Inflammatory macrophage (primary cell): Measurements from ENCODE around the gene PALM2AKAP2.

Source experiments
- DNase-seq, 2 donors: peaks; one replicate each; pipeline ENCODE4 v3.0.0-alpha.2; 2020 to 2022

The PALM2AKAP2 gene

GRCh38 chr9:109771796-109772531 is 8.0 kb upstream of the PALM2AKAP2 start:
- no peak for DNase-seq

DNA sequence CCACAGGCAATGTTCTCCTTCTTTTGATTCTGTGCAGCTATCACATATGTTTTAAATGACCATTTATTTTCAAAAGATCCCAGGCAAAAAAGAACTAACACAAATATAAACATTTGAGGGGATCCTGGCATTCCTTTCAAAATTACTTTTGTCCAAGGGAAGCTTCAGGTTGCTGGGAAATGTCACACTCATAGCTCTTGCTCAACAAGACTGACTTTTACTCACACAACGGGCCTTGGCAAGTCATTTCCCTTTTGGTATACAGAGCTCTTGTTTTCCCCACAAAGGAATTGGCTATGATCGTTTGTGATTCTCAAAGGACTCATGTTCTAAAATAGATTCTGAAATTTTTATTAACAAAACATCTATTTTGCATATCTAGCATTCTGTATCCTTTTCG is 4.5 kb upstream of the PALM2AKAP2 start:
- DNase-seq = no peak

DNA sequence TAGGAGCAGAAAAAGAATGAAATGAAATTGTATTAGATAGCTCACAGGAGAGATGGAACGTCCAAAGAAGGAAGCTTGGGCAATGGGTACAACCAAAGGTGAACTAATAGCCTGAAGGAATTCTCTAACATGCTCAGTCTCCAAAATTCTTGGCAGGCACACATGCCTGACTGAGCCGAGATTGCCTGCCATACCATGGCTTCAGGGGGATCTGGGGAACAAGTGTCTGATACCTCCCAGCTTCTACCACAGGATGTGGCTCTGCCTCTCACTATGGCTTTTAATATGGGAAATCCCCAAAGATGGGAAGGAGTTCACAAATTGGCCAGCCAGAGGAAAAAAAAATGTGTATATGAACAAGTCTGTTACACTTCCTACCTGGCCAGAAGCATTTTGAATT is 3.6 kb upstream of the PALM2AKAP2 start:
- no peak for DNase-seq

GRCh38 chr9:109780453-109781033 is 545 bp downstream of the PALM2AKAP2 start:
- no peak for DNase-seq

DNA sequence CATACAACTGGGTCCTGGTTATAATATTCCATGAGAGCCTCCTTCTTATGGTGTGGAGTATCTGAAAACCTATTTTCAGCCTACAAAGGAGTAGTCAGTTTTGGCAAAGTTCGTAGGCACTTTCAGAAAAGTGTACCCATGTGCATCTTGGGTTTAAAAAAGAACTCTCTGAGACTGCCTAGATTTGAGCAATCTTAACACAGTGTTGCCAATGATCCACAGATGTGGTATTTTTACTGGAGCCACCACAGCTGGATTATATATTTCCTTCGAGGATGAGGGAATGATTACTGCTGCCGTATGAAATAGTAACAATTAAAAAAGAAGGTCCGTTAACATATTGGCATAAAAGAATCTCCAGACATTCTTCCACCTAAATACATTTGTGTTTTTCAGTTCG is 1.1 kb downstream of the PALM2AKAP2 start:
- DNase-seq = no peak

DNA sequence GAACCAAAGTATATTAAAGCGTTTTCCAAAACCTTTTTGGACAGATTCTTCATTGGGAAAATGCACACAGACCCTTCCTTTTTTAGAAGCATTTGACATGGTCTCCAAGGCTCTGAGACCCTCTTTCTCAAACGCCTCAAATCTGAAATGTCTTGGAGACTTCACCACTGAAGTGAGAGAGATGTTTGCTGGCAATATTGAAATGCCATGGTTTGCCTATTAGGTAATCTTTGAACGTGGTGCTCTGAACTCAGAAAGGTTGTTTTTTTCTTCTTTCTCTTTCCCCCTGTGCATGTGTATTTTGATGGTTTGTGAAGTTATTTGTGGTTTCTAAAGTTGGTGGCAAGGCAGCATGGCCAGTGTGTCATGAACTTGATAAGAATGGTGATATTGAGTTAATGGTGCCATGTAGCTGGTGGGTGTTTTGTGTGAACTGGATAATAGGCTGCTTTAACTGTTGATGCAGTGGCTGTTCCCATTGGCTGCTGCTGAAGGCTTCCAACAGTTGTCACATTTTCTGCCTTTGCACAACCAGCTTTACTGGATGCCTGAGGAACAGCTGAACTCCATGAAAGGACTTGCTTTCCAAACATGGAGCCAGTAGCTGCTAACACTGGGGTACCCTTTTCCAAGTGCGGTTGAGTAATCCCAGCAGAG is 1.7 kb downstream of the PALM2AKAP2 start:
- DNase-seq = no peak

DNA sequence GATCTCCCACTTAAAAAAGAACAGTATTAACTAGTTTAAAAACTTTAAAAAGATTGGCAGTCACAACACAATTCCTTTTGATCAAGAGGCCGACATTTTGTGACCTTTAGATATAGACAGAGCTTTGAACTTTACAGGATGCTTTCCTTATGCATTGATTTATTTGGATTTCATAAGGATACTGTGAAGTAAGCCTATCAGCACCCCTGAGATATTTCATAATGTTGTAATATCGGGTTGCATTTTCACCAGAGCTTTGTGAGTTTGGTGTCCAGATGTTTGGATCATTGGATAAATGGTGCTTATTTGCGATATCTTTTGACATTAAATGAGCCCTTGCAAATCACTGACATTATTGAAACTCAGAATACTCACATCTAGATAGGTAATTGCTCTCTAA is 7.7 kb downstream of the PALM2AKAP2 start:
- DNase-seq = no peak

GRCh38 chr9:109789556-109789955 is 9.6 kb downstream of the PALM2AKAP2 start:
- DNase-seq = no peak

- no peak for DNase-seq
Measured at GRCh38 chr9:109789971-109790370, 10.0 kb downstream of the PALM2AKAP2 start.

GRCh38 chr9:109791003-109791677 is 11.1 kb downstream of the PALM2AKAP2 start:
- no peak for DNase-seq

GRCh38 chr9:109791747-109792146 is 11.7 kb downstream of the PALM2AKAP2 start:
- DNase-seq = no peak

GRCh38 chr9:109792951-109793546 is 13.1 kb downstream of the PALM2AKAP2 start:
- DNase-seq = no peak

GRCh38 chr9:109793921-109794320 is 13.9 kb downstream of the PALM2AKAP2 start:
- DNase-seq = no peak

- no peak for DNase-seq
Measured at GRCh38 chr9:109794361-109795012, 14.5 kb downstream of the PALM2AKAP2 start.

GRCh38 chr9:109795613-109796012 is 15.6 kb downstream of the PALM2AKAP2 start:
- no peak for DNase-seq

GRCh38 chr9:109796078-109796477 is 16.1 kb downstream of the PALM2AKAP2 start:
- DNase-seq = no peak

DNA sequence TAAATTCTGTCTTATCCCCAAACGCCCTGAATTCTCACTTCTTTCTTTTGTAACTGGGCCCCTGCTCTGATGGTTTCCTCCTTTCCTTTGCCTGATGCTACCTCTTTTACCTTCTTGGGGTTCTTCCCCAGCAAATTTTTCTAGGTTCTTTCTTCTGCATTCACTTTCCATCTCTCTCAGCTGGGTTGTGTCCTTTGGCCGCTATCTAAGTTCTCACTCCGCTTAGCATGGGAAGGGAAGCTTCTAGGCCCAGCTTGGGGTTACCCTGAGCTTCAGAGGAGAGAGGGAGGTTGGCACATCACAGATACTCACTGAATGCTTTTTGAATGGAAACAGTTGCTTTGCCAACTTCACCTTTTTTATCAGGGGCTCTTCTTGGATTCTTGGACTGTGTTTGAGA is 17.0 kb downstream of the PALM2AKAP2 start:
- no peak for DNase-seq

DNA sequence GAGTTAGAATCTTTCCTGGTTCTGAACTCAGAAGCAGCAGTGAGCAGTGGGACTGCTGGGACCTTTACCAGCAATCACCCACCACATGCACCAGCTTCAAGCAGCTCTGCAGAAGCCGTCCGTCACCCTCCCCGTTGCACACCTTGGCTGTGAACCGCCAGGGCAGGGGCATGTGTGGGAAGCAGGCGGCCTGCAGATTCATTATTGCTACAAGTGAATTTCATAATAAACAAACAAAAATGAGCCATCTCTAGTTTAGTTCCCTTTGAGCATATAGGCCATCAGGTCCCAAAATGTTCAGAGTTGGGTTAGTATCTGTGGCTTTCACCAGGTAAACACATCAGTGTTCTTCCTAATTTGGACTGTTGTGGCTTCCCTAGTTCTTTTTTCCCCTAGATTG is 17.5 kb downstream of the PALM2AKAP2 start:
- DNase-seq = no peak

- no peak for DNase-seq
Measured at GRCh38 chr9:109799141-109799540, 19.1 kb downstream of the PALM2AKAP2 start.

DNA sequence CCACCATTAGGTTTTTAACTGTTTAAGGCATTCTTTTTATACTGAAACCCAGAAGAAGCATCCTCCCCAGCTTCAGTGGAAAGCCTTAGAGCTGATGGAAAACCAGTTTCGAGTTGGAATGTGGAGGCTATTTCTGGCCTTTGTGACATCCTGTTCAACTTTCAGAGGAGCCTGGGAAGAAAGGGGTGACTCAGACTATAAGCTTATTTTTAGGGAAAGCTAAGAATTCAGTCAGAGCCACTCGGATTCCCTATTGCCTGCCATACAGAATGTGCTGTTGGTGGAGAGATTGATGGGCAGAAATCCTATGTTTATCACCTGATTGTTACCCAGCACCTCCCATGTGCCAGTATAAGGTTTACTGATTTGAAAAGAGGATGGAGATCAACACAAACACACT is 19.8 kb downstream of the PALM2AKAP2 start:
- DNase-seq = no peak

GRCh38 chr9:109801484-109801883 is 21.5 kb downstream of the PALM2AKAP2 start:
- no peak for DNase-seq

GRCh38 chr9:109802491-109802890 is 22.5 kb downstream of the PALM2AKAP2 start:
- DNase-seq = no peak

DNA sequence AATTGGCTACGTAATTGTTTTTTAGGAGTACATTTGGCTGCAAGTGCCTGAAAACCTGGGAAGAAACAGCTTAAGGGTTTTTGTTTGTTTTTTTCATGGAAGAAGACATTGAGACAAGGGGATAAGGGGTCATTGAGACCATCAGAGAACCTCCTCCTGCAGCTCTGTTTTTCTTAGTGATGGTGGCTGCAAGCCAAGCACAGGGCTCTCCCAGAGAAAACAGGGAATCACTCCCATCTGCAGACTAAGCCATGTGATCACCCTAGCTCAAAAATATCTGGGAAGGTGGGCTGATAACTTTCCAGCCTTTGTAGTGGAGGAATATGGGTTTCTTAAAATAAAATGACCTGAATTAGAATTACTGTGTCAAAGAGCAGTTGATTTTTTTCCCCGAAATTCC is 25.1 kb downstream of the PALM2AKAP2 start:
- no peak for DNase-seq
